ENCODE data around the gene CEP290.

CEP290 gene

GRCh38 chr12:88108021-88108420 lies 33.9 kb downstream of the CEP290 start:
- Histone ChIP-seq H3K36me3 (no peaks in the 10 kb centered on the region), H3K9me3 (no peaks in the 10 kb centered on the region), H3K27me3 (no peaks in the 10 kb centered on the region), H3K4me1 (no peaks in the 10 kb centered on the region), H3K4me3 (ENCODE audit: low read depth, low read length) (no peak overlapping the region)
- TF ChIP-seq CTCF (IDR thresholded peaks at IDR 0.05; ENCODE audit: low read depth, low read length) = no peak
- no peak for DNase-seq

- Histone ChIP-seq H3K4me1 (no peaks in the 10 kb centered on the region), H3K36me3 (peaks cover 4% of the 10 kb centered on the region), H3K4me3 (ENCODE audit: low read depth, low read length) (no peak overlapping the region), H3K27me3 (no peaks in the 10 kb centered on the region), H3K9me3 (no peaks in the 10 kb centered on the region)
- TF ChIP-seq CTCF (IDR thresholded peaks at IDR 0.05; ENCODE audit: low read depth, low read length) = no peak
- no peak for DNase-seq
These were observed 48.3 kb downstream of the CEP290 start for GRCh38 chr12:88093573-88093972.

GRCh38 chr12:88092771-88093170 lies 49.1 kb downstream of the CEP290 start:
- H3K9me3 ChIP-seq = no peaks in the 10 kb centered on the region
- peaks cover 4% of the 10 kb centered on the region for H3K36me3 ChIP-seq
- no peaks in the 10 kb centered on the region for H3K27me3 ChIP-seq
- no peak for DNase-seq
- no peaks in the 10 kb centered on the region for H3K4me1 ChIP-seq
- no peak for TF ChIP-seq CTCF (IDR thresholded peaks at IDR 0.05; ENCODE audit: low read depth, low read length)
- no peak overlapping the region for H3K4me3 ChIP-seq (ENCODE audit: low read depth, low read length)

GRCh38 chr12:88084210-88084609 lies 57.7 kb downstream of the CEP290 start:
- H3K27me3 ChIP-seq = no peaks in the 10 kb centered on the region
- peaks cover 6% of the 10 kb centered on the region; the same call in 1 of the 2 replicates for H3K36me3 ChIP-seq
- H3K4me1 ChIP-seq = no peaks in the 10 kb centered on the region
- TF ChIP-seq CTCF (IDR thresholded peaks at IDR 0.05; ENCODE audit: low read depth, low read length) = no peak
- no peak overlapping the region for H3K4me3 ChIP-seq (ENCODE audit: low read depth, low read length)
- H3K9me3 ChIP-seq = no peaks in the 10 kb centered on the region
- DNase-seq = no peak

GRCh38 chr12:88083634-88084033 lies 58.3 kb downstream of the CEP290 start:
- H3K36me3 ChIP-seq = peaks cover 7% of the 10 kb centered on the region
- no peak overlapping the region for H3K4me3 ChIP-seq (ENCODE audit: low read depth, low read length)
- DNase-seq = no peak
- no peaks in the 10 kb centered on the region for H3K9me3 ChIP-seq
- H3K27me3 ChIP-seq = no peaks in the 10 kb centered on the region
- TF ChIP-seq CTCF (IDR thresholded peaks at IDR 0.05; ENCODE audit: low read depth, low read length) = no peak
- H3K4me1 ChIP-seq = no peaks in the 10 kb centered on the region

GRCh38 chr12:88081247-88081646 lies 60.6 kb downstream of the CEP290 start:
- DNase-seq = no peak
- Histone ChIP-seq H3K36me3 (peaks cover 8% of the 10 kb centered on the region), H3K4me3 (ENCODE audit: low read depth, low read length) (no peak overlapping the region), H3K4me1 (no peaks in the 10 kb centered on the region), H3K9me3 (no peaks in the 10 kb centered on the region), H3K27me3 (no peaks in the 10 kb centered on the region)
- no peak for TF ChIP-seq CTCF (IDR thresholded peaks at IDR 0.05; ENCODE audit: low read depth, low read length)
